DMS53 treated with DMSO at 0.1 percent for 48 hours (cell line): ENCODE data around the gene OR2M7.
A peak's percentile ranks its signal among the peaks of the same experiment; 100 is the strongest.
"Not testable (repeated sequence)": the region's sequence is repeated elsewhere in the genome, so short reads cannot be mapped to it uniquely, and the experiment has no call there.

Source experiments
- DNase-seq: peaks from one replicate; lab custom pipeline; 2025; ENCODE audit not compliant: unreplicated experiment; lab: John Stamatoyannopoulos, UW

Gene OR2M7, protein sequence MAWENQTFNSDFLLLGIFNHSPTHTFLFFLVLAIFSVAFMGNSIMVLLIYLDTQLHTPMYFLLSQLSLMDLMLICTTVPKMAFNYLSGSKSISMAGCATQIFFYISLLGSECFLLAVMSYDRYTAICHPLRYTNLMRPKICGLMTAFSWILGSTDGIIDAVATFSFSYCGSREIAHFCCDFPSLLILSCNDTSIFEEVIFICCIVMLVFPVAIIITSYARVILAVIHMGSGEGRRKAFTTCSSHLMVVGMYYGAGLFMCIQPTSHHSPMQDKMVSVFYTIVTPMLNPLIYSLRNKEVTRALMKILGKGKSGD

DNA sequence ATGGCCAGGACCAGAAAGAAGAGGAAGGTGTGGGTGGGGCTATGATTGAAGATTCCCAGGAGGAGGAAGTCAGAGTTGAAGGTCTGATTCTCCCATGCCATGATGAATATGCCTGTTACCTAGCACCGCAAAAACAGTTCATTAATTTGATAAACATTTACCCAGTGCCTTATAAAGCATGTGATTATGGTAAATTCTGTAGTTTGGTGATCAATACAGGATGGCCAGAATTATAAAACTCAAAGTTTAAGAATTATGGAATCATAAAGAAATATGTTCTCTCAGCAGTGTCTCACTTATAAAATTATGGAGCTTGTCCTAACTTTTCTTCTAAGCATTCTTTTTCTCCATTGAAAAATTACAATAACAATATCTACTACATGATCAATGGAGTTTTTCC lies at the start of gene OR2M7:
Gene OR2M7 (minus strand): TSS at position 101 of the 400 bp plus-strand sequence. CDS start 0 bp downstream, at position 101.
- DNase-seq, result no peak

DNA sequence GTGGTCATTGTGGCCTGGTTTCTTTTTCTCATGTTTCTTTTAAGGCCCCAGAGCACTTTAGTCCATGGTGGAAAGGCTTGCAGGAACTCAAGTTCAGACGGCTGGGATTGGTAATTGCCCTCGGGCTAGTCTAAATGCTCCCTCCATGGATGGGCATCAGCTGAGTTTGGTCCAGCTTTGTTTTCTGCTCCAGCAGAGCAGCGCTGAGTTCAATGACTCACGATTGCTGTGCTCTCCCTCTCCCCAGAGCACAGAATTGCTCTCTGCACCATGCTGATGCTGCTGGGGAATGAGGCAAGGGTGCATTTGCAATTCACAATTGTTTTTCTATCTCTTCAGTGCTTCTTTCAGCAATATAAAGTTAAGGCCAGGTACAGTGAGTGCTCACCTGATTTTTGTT lies 49.4 kb upstream of the OR2M7 start:
- no peak for DNase-seq

DNA sequence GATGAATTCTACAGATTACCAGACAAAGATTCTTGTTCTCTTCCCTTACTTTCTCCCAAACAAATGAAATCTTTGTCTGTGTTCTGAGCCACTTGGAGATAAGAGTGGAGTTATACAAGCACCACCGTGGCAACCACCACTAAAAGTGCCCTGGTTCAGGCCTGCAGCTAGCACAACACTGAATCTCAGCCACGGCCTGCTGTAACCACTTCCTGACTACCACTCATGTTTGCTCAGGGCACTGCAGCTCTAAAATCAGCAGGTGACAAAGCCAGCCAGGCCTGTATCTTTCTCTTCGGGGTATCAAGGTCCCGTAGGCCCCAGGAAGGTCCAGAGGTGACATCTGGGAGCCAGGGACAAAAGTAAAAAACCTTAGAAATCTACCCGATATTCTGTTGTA lies 48.0 kb upstream of the OR2M7 start:
- DNase-seq, result no peak

DNA sequence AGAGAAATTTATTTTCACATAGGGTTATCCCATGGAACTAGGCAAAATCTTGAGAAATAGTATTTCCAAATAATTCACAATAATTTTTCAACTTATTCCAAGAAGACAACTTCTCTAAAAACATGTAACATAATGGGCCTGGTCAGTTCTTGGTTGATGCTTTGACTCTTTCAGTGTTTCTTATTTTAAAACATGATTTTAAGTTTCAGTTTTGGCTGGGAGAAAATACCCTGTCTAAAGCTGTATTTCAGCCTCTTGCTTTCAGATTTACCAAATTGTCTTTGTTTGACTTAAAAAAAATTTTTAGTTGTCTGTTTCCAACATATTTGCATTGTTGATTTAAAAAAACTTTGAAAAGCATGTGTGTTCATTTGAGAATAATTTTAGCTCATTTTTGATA lies 42.2 kb upstream of the OR2M7 start:
- no peak for DNase-seq

DNA sequence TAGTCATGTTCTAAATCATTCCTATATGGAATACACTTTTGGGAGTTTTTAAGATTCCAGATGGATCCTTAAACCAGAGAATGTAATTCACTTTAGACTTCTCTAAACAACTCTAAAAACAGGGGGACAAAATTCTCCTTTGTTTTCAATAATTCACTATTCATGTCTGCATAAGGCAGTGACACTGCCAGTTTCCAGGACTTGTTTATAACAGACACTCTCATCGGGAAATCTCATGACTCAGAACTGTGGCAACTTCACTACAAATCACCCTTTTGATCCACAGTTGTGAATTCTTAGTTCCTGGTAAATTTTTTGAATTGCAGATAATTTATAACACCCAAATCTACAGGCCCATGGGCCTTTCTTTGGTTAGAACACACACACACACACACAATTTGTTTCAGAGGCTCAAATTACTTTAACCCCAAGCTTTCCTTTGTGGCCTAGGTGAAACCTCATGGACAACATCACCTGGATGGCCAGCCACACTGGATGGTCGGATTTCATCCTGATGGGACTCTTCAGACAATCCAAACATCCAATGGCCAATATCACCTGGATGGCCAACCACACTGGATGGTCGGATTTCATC lies 36.9 kb upstream of the OR2M7 start, which contains the start of gene OR2T4:
Gene OR2T4 (plus strand): TSS at position 545 of the 595 bp plus-strand sequence. CDS start 0 bp downstream, at position 545.
- no peak for DNase-seq

DNA sequence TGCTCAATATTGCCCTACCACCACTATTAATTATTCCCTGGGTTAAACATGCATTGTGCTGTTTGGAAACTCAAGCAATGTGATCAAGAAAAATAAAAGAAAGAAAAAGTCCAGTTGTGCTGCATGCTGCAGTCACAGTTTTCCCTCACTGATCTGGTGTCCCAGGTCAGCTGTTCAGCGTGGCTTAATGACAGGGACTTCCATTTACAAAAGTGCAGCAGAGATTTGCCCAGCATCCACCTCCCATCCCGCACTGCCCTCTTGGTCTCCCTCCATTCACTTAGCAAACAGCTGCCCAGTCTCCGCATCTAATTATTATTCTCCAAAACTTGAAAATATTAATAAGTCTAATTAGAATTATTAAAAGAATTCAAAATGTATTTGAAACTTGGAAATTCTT lies 35.0 kb upstream of the OR2M7 start:
- DNase-seq, result no peak

DNA sequence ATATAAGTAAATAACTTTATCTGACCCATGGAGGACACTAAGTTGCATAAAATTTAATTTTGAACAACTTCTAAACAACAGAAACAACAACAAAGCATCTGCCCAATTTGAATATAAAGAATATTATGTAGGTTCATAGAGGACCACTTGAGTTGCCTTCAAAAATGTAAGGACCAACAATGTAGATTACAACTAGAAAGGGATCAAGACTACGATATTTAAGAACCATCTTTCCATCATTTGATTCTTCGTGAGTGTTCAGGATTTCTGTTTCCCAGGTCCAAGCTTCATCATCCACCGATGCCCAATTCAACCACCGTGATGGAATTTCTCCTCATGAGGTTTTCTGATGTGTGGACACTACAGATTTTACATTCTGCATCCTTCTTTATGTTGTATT lies 24.1 kb upstream of the OR2M7 start, which contains the start of gene OR14C36:
Gene OR14C36 (plus strand): TSS at position 301 of the 400 bp plus-strand sequence. CDS start 0 bp downstream, at position 301.
- no peak for DNase-seq

DNA sequence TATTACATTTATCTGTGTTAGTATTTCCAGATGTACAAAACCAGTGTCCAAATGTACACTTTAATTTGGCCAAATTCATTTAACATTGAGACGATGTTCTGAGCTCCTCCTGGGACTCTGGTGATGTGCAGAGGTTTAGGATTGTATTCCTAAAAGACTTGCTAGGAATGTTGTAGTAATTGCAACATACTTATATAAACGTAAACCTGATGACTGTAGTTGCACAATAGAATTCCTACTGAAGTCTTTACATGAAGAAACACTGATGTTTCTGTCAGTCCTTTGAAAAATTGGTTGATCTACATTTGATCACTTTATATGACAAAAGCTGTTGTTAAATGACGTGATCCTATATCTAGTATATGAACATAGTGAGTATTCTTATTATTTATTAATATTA lies 19.1 kb upstream of the OR2M7 start:
- no peak for DNase-seq

DNA sequence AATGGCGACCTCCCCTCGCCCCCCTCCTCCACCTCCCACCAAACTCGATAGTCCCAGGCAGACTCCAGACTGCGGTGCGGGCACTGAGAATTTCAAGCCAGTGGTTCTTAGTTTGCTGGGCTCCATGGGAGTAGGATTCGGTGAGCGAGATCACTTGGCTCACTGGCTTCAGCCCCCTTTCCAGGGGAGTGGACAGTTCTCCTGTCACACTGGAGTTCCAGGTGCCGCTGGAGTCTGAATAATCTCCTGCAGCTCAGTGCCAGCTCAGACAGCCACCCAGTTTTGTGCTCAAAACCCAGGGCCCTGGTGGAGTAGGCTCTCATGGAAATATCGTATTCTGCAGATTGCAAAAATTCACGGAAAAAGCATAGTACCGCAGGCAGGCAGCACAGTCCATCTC lies 7.6 kb downstream of the OR2M7 start:
- no peak for DNase-seq

DNA sequence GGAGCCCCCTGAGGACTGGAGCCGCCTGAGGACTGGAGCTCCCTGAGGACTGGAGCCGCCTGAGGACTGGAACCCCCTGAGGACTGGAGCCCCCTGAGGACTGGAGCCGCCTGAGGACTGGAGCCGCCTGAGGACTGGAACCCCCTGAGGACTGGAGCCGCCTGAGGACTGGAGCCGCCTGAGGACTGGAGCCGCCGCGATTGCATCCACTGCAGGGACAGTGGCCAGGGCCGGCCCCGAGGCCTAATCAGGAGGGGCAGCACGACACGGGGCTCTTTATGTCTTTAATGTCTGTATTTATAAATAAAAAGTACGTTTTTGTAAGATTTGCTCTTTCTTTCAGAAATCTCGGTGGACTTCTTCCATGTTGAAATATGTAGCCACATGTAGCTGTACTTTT lies 17.6 kb downstream of the OR2M7 start:
- not testable (repeated sequence) for DNase-seq

DNA sequence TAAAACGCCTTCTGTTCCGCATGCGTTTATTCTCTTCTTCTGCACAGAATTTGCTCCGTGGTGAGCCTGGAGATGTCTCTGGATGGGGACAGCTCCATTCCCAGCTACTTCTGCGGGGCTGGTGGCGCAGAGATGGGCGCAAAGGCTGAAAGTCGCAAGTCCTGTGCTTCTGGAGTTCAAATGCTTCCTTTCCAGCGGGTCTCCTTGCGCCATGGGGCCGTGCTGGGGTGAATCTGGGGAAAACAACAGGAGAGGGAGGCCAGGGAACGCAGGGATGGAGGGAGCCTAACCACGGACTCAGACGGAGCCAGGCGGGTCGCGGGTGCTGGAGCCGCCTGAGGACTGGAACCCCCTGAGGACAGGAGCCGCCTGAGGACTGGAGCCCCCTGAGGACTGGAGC lies 18.3 kb downstream of the OR2M7 start:
- no peak for DNase-seq

DNA sequence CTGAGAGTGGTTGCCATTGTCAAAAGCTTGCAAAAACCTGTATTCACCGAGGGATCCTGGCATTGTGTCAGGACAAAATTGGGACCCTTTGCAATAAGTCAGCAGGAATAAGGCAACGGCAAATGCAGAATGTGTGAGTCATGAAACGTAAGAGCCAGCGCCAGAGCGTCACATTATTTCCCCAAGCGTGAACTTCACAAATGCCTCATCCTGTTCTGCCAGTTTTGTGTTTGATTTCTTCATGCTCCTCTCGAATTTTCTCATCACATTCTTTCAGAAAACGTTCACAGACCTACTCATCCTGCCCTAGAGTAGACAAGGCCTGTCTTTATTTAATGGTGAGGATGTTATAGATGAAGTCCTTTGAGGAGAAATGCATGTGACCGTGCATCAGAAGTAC lies 18.7 kb downstream of the OR2M7 start:
- peak; percentile 28 for DNase-seq

DNA sequence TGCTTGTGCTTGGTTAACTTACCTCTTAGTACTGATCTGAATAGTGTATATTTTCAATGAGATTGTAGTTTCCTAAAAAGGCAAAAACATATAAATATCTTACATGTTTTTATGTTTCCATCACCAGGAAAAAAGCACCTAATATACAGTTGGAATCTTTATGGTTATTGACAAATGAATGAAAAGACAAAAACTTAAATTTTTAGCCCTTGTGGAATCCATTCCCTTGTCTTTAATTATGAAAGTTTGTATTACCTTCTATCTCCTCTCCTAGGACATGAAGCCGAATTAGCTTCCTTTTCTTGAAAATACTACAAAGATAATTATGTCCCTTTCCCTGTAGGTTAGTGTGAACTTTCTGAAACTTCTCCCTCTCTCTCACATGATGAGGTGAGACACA lies 21.0 kb downstream of the OR2M7 start, which contains the start of gene OR2T12:
Gene OR2T12 (minus strand): TSS at position 101 of the 400 bp plus-strand sequence. CDS start 7,846 bp downstream, outside the sequence.
- DNase-seq, result no peak

DNA sequence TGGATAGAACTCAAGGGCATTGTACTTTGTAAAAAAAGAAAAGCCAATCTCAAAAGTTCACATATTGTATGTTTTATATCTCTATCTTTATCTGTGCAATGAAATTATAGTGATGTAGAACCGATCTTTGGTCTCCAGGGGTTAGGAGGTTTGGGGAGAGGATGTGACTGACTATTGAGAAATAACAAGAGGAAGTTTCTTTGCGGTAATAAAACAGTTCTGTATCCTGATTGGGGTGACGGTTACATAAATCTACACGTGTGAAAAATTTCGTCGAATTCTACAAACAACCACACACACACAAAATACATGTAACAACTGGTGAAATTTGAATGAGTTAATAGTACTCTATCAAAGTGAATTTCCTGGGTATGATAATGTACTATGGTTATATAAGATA lies 36.0 kb downstream of the OR2M7 start:
- DNase-seq, result no peak

DNA sequence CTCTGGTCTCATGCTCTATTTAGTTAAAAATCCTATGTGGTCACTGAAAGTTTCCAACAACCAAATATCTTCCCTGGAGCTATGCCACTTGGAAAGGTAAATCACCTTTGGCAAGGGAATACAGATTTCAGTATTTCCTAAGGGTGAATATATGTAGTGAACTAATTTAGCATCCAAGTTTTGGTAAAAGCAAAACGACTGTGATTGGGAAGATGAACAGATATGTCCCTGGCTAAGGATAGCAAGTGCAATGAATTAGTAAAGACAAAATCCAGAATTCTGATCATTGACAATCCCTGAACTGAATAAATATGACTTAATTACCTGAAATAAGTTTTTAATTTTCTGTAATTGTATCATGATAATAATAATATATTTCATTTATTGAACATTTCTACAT lies 46.5 kb downstream of the OR2M7 start, which contains the start of gene OR2T33:
Gene OR2T33 (minus strand): TSS at position 101 of the 400 bp plus-strand sequence. CDS start 4,162 bp downstream, outside the sequence.
- no peak for DNase-seq
